HFFc6 (cell line): Measurements from ENCODE around the gene ETFB. TPM values are rescaled to one million over a fixed set of nuclear protein-coding genes. Genes with fewer than 3 reads are reported as not detected.

Experiments used
- DNase-seq: peaks from one replicate; pipeline ENCODE4 v3.0.0-alpha.2; 2018
- H3K27ac Mint-ChIP-seq: 2 replicates; pipeline ENCODE4 v1.8.0; 2020; ENCODE audit warnings: mild to moderate bottlenecking, mixed read lengths
- H3K27me3 Mint-ChIP-seq: 2 replicates; pipeline ENCODE4 v1.8.0; 2021; ENCODE audit warnings: mild to moderate bottlenecking, moderate library complexity, mixed read lengths; ENCODE audit not compliant: insufficient read depth
- H3K36me3 Mint-ChIP-seq: 2 replicates; pipeline ENCODE4 v1.8.0; 2021; ENCODE audit warnings: low read depth, mixed read lengths
- H3K4me1 Mint-ChIP-seq: 2 replicates; pipeline ENCODE4 v1.8.0; 2020; ENCODE audit warnings: low read depth, mixed read lengths
- H3K4me3 Mint-ChIP-seq: 2 replicates; pipeline ENCODE4 v1.8.0; 2020; ENCODE audit warnings: mild to moderate bottlenecking, moderate library complexity, mixed read lengths
- H3K9me3 Mint-ChIP-seq: 2 replicates; pipeline ENCODE4 v1.8.0; 2020; ENCODE audit warnings: mild to moderate bottlenecking, mixed read lengths
- CTCF ChIP-seq: fragments of 200-600 bp; sonication (generic); IDR thresholded peaks from 2 replicates; pipeline ENCODE4 v1.5.0; 2021; ENCODE audit warnings: antibody characterized with exemption, mild to moderate bottlenecking
- total RNA-seq, 6 experiments: library from RNA; stranded (reverse); fragmentation: NEBNext Ultra II Directional; extraction: Animal tissue kit (Norgen Biotek cat#: 25700); gene quantifications; 2 replicates in 1 of 6; 3 replicates in 5 of 6; pipeline ENCODE4 v1.2.3, GENCODE V29; 2021

The ETFB gene
- total RNA-seq, 6 experiments from 2014 or later = 109 to 157 (median 132) TPM

- no peak overlapping the region for H3K4me3 Mint-ChIP-seq
- H3K36me3 Mint-ChIP-seq = no peaks in the 10 kb centered on the region; the same call in 1 of the 2 replicates
- H3K27ac Mint-ChIP-seq = no peak overlapping the region
- DNase-seq = no peak
- peaks cover 7% of the 10 kb centered on the region; the same call in 1 of the 2 replicates for H3K27me3 Mint-ChIP-seq
- peaks cover 13% of the 10 kb centered on the region for H3K4me1 Mint-ChIP-seq
- H3K9me3 Mint-ChIP-seq = no peaks in the 10 kb centered on the region
- no peak for TF ChIP-seq CTCF
Observed at GRCh38 chr19:51391073-51391611, 25.0 kb upstream of the ETFB start.

- H3K4me1 Mint-ChIP-seq = peaks cover 6% of the 10 kb centered on the region
- no peak overlapping the region for H3K27ac Mint-ChIP-seq
- peaks cover 7% of the 10 kb centered on the region for H3K27me3 Mint-ChIP-seq
- TF ChIP-seq CTCF = no peak
- H3K4me3 Mint-ChIP-seq = no peak overlapping the region
- H3K36me3 Mint-ChIP-seq = no peaks in the 10 kb centered on the region
- DNase-seq = no peak
- H3K9me3 Mint-ChIP-seq = no peaks in the 10 kb centered on the region
Observed at GRCh38 chr19:51389143-51389542, 23.0 kb upstream of the ETFB start.

GRCh38 chr19:51387924-51388389 is 21.8 kb upstream of the ETFB start, which contains the start of gene LIM2:
Gene LIM2, minus strand, starts transcription at chr19:51387974. Its CDS starts 531 bp downstream, at chr19:51387443.
- H3K4me1 Mint-ChIP-seq = no peaks in the 10 kb centered on the region
- no peaks in the 10 kb centered on the region for H3K9me3 Mint-ChIP-seq
- H3K36me3 Mint-ChIP-seq = no peaks in the 10 kb centered on the region
- no peak for DNase-seq
- H3K4me3 Mint-ChIP-seq = no peak within 1 kb of the TSS
- no peak for TF ChIP-seq CTCF
- H3K27me3 Mint-ChIP-seq = peaks cover 10% of the 10 kb centered on the region
- no peak within 1 kb of the TSS for H3K27ac Mint-ChIP-seq

GRCh38 chr19:51386882-51387520 is 20.8 kb upstream of the ETFB start:
- no peak overlapping the region for H3K4me3 Mint-ChIP-seq
- no peak for DNase-seq
- TF ChIP-seq CTCF = no peak
- peaks cover 10% of the 10 kb centered on the region for H3K27me3 Mint-ChIP-seq
- H3K4me1 Mint-ChIP-seq = no peaks in the 10 kb centered on the region
- H3K9me3 Mint-ChIP-seq = no peaks in the 10 kb centered on the region
- no peaks in the 10 kb centered on the region for H3K36me3 Mint-ChIP-seq
- no peak overlapping the region for H3K27ac Mint-ChIP-seq

GRCh38 chr19:51382004-51382403 is 15.8 kb upstream of the ETFB start:
- TF ChIP-seq CTCF = no peak
- Mint-ChIP-seq H3K4me3 (no peak overlapping the region), H3K27ac (no peak overlapping the region), H3K4me1 (no peaks in the 10 kb centered on the region), H3K27me3 (peaks cover 3% of the 10 kb centered on the region), H3K9me3 (peaks cover 7% of the 10 kb centered on the region; the same call in 1 of the 2 replicates), H3K36me3 (no peaks in the 10 kb centered on the region)
- no peak for DNase-seq
